Esophagus muscularis mucosa (tissue), 4 donors: ENCODE data around the gene HNRNPH3.

Experiments used
- CTCF ChIP-seq, 3 experiments: fragments of 200-600 bp in 2 of 3; fragments of 450-650 bp in 1 of 3; sonication (generic) in 2 of 3; IDR thresholded peaks; one replicate each; pipeline ENCODE4 v1.5.1; 2017 to 2019; ENCODE audit warnings: antibody characterized with exemption in 3 of 3, mild to moderate bottlenecking in 2 of 3, moderate library complexity in 1 of 3
- EP300 ChIP-seq: sonication (generic); formaldehyde crosslinking; IDR thresholded peaks from one replicate; pipeline ENCODE4 v1.6.1; 2017; ENCODE audit warnings: antibody characterized with exemption
- POLR2A ChIP-seq: fragments of 450-650 bp; IDR thresholded peaks from one replicate; pipeline ENCODE4 v1.6.1; 2017; ENCODE audit warnings: antibody characterized with exemption, moderate library complexity, mild to moderate bottlenecking, low read depth

GRCh38 chr10:68288717-68289116 lies 43.1 kb upstream of the HNRNPH3 start:
- TF ChIP-seq POLR2A (no peak), CTCF (IDR thresholded peaks at IDR 0.05) (no peak), EP300 (no peak)
